DND-41 (cell line): ENCODE measurements around the gene CDK16.

Source experiments
- ATAC-seq: fragments of 200-7000 bp; cut with Tn5 transposase; 3 replicates; pipeline ENCODE4 v1.9.1; 2021; ENCODE audit warnings: low read depth; ENCODE audit not compliant: insufficient read depth
- DNase-seq: peaks from one replicate; pipeline ENCODE4 v3.0.0-alpha.2; 2020
- H2AFZ ChIP-seq: 2 replicates; pipeline ENCODE4 v1.6.0; 2012; ENCODE audit warnings: low read depth, low read length
- H3K27ac ChIP-seq: 2 replicates; pipeline ENCODE4 v1.5.1; 2012; ENCODE audit warnings: low read length, inconsistent platforms
- H3K27me3 ChIP-seq: fragments of 200-600 bp; sonication (generic); 2 replicates; pipeline ENCODE4 v1.6.0; 2012; ENCODE audit warnings: low read length, mild to moderate bottlenecking, inconsistent platforms; ENCODE audit not compliant: insufficient read depth, poor library complexity
- H3K36me3 ChIP-seq: 2 replicates; pipeline ENCODE4 v1.5.1; 2012; ENCODE audit warnings: low read length, inconsistent platforms; ENCODE audit not compliant: insufficient read depth
- H3K4me1 ChIP-seq: 2 replicates; pipeline ENCODE4 v1.5.1; 2012; ENCODE audit warnings: mild to moderate bottlenecking, low read length; ENCODE audit not compliant: insufficient read depth
- H3K4me2 ChIP-seq: 2 replicates; pipeline ENCODE4 v1.6.0; 2012; ENCODE audit warnings: mild to moderate bottlenecking, moderate library complexity, low read length, inconsistent platforms; ENCODE audit not compliant: insufficient read depth
- H3K4me3 ChIP-seq, 2 experiments: fragments of 200-600 bp in 1 of 2; shearing (Covaris generic) in 1 of 2; 2 replicates each; pipeline ENCODE4 v1.5.1; 2012 to 2016; ENCODE audit warnings: inconsistent platforms in 2 of 2, low read length in 2 of 2, mild to moderate bottlenecking in 2 of 2, low read depth in 1 of 2, moderate library complexity in 1 of 2
- H3K79me2 ChIP-seq: 2 replicates; pipeline ENCODE4 v1.6.0; 2012; ENCODE audit warnings: low read length, inconsistent platforms; ENCODE audit not compliant: insufficient read depth
- H3K9ac ChIP-seq: 2 replicates; pipeline ENCODE4 v1.6.0; 2012; ENCODE audit warnings: low read depth, mild to moderate bottlenecking, inconsistent platforms, low read length, moderate library complexity
- H3K9me3 ChIP-seq: 2 replicates; pipeline ENCODE4 v1.5.1; 2012; ENCODE audit warnings: low read length, moderate library complexity, mild to moderate bottlenecking, inconsistent platforms; ENCODE audit not compliant: insufficient read depth, severe bottlenecking
- H4K20me1 ChIP-seq: 2 replicates; pipeline ENCODE4 v1.6.0; 2012; ENCODE audit warnings: low read length; ENCODE audit not compliant: insufficient read depth
- EZH2 ChIP-seq: IDR thresholded peaks from 3 replicates; pipeline ENCODE4 v1.6.1; 2012; ENCODE audit warnings: borderline replicate concordance, low read depth, mild to moderate bottlenecking, moderate library complexity, low read length, inconsistent platforms; ENCODE audit not compliant: severe bottlenecking
- TF ChIP-seq, protein P1 (sequence below): IDR thresholded peaks from 2 replicates; pipeline ENCODE4 v1.5.1; 2012; ENCODE audit warnings: borderline replicate concordance, low read length, moderate library complexity, mild to moderate bottlenecking; ENCODE audit not compliant: poor library complexity, severe bottlenecking; ENCODE audit errors: extremely low read depth

The CDK16 gene

DNA sequence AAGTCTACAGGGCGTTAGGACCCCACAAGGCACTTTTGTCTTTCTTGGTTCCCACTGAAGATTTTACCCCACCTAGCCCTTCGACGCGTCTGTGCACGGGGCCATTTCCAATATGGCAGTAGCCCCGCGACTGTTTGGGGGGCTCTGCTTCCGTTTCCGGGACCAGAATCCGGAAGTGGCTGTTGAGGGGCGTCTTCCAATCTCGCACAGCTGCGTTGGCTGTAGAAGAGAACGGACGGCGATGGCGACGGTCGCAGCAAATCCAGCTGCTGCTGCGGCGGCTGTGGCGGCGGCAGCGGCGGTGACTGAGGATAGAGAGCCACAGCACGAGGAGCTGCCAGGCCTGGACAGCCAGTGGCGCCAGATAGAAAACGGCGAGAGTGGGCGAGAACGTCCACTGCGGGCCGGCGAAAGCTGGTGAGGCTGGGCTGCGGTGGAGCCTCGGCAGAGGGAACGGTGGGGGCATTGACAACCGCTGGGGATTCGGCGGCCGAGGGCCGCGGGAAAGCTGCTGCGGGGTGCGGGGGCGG, 14.4 kb downstream of the CDK16 start, which contains the start of gene USP11:
Gene USP11, plus strand, starts transcription at position 207 of the 530 bp plus-strand sequence. Its CDS starts 35 bp downstream, at position 242.
- Histone ChIP-seq H3K9ac (peak within 1 kb of the TSS; percentile 88), H4K20me1 (peaks cover 9% of the 10 kb centered on the region; the same call in 1 of the 2 replicates), H3K36me3 (peaks cover 25% of the 10 kb centered on the region), H3K79me2 (peaks cover 45% of the 10 kb centered on the region), H3K4me3 (peak within 1 kb of the TSS; percentile 57 to 76), H3K4me1 (peaks cover 36% of the 10 kb centered on the region), H2AFZ (peak within 1 kb of the TSS; percentile 82), H3K27ac (peak within 1 kb of the TSS; percentile 98), H3K4me2 (peak within 1 kb of the TSS; percentile 78), H3K9me3 (no peaks in the 10 kb centered on the region), H3K27me3 (no peaks in the 10 kb centered on the region)
- TF ChIP-seq EZH2: no peak
- TF ChIP-seq, protein P1, sequence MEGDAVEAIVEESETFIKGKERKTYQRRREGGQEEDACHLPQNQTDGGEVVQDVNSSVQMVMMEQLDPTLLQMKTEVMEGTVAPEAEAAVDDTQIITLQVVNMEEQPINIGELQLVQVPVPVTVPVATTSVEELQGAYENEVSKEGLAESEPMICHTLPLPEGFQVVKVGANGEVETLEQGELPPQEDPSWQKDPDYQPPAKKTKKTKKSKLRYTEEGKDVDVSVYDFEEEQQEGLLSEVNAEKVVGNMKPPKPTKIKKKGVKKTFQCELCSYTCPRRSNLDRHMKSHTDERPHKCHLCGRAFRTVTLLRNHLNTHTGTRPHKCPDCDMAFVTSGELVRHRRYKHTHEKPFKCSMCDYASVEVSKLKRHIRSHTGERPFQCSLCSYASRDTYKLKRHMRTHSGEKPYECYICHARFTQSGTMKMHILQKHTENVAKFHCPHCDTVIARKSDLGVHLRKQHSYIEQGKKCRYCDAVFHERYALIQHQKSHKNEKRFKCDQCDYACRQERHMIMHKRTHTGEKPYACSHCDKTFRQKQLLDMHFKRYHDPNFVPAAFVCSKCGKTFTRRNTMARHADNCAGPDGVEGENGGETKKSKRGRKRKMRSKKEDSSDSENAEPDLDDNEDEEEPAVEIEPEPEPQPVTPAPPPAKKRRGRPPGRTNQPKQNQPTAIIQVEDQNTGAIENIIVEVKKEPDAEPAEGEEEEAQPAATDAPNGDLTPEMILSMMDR: no peak
- DNase-seq: peak; percentile 84
- peak; percentile 69 for ATAC-seq

DNA sequence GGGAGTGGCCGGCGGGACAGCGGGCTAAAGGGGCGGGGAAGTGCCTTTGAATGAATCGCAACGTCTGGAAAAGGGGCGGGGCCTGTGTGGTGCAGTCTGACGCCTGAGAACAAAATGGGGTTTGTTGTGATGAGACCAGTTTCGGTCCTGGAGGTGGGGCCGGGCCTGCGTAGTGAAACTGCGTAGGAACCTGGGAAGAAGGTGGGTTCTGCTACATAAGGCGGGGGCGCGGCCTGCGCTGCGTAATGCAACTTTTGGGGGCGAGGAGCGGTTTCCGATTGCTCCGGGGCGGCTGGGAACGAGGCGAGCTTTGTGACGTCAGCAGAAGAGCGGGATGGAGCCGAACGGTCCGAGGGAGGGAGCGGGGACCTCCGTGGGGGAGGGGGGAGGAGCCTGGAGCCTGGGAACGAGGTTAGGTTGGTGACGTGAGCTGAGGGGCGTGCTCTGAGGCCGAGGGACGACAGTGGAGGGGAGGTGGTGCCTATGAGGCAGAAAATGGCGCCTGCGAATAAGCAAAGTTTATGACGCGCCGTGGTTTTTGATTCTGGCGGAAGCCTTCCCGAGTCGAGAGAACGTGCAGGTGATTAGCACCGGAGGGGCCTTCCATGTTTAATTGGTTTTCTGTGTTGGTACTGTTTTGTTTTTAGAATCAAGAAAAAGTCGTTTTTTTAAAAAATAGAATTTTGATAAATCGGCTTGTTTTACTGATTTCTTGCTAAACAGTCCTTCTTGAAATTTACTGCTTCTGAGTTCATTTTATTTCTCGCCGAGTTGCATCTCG, 15.0 kb downstream of the CDK16 start:
- H2AFZ ChIP-seq: peak overlapping the region; percentile 82; the same call in 1 of the 2 replicates
- ATAC-seq: peak; percentile 87

DNA sequence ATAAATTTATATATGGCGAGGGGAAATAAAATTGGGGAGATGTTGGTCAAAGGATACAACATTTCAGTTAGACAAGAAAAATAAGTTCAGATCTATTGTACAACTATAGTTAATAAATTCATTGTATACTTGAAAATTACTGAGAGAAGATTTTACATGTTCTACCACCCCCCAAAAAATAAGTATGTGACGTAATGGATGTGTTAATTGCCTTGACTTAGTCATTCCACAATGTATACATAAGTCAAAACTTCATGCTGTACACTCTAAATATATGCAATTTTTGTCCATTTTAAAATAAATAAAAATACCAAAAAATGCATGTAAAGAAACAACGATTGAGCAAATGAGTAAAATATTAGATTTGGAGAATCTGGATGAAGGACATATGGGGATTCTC, 16.1 kb downstream of the CDK16 start:
- Histone ChIP-seq H3K27ac (no peak overlapping the region), H2AFZ (no peak overlapping the region), H3K4me2 (peak overlapping the region; percentile 63), H3K27me3 (no peaks in the 10 kb centered on the region), H3K4me1 (peaks cover 36% of the 10 kb centered on the region), H3K36me3 (peaks cover 19% of the 10 kb centered on the region), H3K79me2 (peaks cover 63% of the 10 kb centered on the region), H3K9ac (peak overlapping the region; percentile 88), H4K20me1 (peaks cover 17% of the 10 kb centered on the region), H3K4me3 (peak overlapping the region; percentile 57 to 76; a peak in 2 of 4 replicates), H3K9me3 (no peaks in the 10 kb centered on the region)
- ATAC-seq: no peak
- TF ChIP-seq EZH2: no peak
- TF ChIP-seq, protein P1: no peak
- DNase-seq: no peak

More for the DNA sequence above, 15.0 kb downstream of the CDK16 start:
- Histone ChIP-seq H3K27me3 (no peaks in the 10 kb centered on the region), H3K27ac (peak overlapping the region; percentile 98), H3K4me3 (peak overlapping the region; percentile 57 to 76), H3K9ac (peak overlapping the region; percentile 88), H3K4me2 (peak overlapping the region; percentile 63; the same call in 1 of the 2 replicates), H3K36me3 (peaks cover 20% of the 10 kb centered on the region), H3K79me2 (peaks cover 52% of the 10 kb centered on the region), H4K20me1 (peaks cover 9% of the 10 kb centered on the region; the same call in 1 of the 2 replicates), H3K9me3 (no peaks in the 10 kb centered on the region), H3K4me1 (peaks cover 36% of the 10 kb centered on the region)
- no peak for TF ChIP-seq EZH2
- TF ChIP-seq, protein P1: no peak
- peak; percentile 96 for DNase-seq
